ENCODE measurements around the gene HLX.

Gene HLX, protein sequence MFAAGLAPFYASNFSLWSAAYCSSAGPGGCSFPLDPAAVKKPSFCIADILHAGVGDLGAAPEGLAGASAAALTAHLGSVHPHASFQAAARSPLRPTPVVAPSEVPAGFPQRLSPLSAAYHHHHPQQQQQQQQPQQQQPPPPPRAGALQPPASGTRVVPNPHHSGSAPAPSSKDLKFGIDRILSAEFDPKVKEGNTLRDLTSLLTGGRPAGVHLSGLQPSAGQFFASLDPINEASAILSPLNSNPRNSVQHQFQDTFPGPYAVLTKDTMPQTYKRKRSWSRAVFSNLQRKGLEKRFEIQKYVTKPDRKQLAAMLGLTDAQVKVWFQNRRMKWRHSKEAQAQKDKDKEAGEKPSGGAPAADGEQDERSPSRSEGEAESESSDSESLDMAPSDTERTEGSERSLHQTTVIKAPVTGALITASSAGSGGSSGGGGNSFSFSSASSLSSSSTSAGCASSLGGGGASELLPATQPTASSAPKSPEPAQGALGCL

DNA sequence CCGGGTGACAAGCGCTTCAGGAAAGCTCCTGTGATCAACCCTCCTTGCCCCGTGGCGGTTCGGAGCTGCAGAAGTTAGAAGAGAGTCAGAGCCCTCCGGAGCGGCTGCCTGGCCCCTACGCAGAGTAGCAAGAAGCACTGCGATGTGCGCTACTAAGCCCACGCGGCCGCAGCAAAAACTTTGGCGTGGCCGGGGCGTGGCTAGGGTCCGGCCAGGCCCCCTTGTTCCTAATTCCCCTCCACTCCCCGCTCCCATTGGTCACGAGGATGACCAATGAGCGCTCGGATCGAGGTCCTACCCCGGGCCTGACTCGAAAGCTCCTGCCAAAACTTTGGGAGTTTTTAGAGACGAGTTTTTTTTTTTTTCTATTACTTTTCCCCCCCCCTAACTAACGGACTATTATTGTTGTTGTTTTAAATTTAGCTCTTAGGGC lies at the start of gene HLX:
TSS of gene HLX (plus strand) at position 368 of the 433 bp plus-strand sequence. CDS start 415 bp downstream, outside the sequence.
- DNase-seq = no peak

DNA sequence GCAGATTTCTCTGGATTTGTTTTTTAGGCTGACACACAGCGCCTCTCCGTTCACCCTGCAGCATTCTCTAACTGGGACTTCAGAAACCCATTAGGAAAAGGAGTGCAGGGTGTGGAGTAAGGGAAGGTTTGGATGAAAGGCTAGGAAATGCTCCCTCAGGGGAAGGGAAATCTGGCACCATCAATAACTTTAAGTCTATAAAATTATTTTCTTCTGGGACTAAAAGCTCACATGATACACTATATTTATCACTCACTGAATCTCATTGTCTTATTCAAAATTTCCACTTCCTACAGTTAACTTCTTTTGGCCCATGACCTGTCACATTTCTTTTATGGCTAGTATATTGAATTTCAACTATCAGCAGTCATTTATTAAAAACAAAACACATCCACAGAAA lies 45.8 kb upstream of the HLX start:
- no peak for DNase-seq

DNA sequence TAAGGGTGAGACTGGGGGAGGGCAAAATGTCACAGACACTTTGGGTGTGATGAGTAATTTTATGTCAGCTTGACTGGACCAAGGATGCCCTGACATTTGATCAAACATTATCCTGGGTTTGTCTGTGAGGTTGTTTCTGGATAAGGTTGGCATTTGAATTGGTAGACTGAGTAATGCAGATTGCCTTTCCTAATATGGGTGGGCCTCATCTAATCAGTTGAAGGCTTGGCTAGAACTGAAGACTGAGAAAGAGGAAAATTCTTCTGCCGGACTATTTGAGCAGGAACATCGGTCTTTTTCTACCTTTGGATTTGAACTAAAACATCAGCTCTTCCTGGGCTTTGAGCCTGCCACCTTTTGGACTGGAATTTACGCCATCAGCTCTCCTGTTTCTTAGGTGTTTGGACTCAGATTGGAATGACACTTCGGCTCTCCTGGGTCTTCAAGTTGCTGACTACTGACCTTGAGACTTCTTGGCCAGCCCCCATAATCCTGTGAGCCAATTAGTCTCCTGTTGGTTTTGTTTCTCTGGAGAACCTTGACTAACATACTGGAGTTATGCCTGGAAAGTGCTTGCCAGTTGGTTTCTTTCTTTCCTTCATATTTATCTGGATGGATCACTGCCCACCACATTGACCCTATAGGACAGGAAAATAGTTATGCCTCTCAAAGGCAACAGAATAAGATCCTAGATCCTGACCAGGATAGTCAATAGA lies 44.9 kb upstream of the HLX start:
- no peak for DNase-seq

DNA sequence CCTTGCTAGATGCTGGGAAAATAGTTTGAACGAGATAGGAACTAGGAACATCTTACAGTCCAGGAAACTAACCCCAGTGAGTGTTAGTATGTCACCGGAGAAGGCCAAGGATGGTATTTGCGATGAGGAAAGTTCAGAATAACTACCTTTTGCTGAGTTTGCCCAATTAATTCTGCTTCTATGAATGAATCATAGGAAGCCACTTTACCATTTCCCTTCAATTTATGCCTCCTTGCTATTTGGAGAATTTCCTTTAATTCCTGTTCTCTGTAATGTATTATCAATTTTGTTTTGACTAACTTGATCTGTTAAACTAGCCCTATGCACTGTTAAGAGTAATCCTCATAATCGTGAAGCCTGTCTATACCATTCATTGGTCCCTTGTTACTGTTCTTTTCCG lies 40.7 kb upstream of the HLX start:
- no peak for DNase-seq

DNA sequence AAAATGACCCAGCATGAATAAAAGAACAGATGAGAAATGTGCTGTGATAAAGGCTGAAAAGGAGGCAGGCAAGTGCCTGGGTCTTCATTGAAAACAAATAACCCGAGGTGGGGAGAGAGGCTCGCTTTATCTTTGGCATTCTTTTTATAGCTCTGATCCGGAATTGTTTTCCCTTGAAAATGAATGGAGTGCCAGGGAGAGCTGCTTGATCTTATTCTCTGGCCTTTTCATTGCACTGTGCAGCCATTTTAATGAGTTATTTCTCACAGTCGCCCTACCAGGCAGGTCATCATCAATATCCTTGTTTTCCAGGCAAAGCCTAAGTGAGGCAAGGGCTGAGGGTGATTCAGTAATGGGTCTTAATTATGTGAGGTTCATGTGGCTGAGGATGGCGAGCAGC lies 39.8 kb upstream of the HLX start:
- DNase-seq = no peak

DNA sequence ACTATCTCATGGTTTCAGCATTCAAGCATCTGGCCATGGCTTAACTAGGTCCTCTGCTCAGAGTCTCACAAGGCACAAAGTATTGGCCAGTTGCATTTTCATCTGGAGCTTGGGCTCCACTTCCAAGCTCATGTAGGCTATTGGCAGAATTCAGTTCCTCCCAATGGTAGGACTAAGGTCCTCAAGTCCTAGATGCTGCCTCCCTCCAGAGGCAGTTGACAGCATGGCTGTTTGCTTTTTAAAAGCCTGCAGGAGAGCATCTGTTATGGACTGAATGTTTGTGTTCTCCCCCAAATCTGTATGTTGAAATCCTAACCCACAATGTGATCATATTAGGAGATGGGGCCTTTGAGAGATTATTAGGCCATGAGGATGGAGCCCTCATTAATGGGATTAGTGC lies 38.0 kb upstream of the HLX start:
- DNase-seq = no peak

DNA sequence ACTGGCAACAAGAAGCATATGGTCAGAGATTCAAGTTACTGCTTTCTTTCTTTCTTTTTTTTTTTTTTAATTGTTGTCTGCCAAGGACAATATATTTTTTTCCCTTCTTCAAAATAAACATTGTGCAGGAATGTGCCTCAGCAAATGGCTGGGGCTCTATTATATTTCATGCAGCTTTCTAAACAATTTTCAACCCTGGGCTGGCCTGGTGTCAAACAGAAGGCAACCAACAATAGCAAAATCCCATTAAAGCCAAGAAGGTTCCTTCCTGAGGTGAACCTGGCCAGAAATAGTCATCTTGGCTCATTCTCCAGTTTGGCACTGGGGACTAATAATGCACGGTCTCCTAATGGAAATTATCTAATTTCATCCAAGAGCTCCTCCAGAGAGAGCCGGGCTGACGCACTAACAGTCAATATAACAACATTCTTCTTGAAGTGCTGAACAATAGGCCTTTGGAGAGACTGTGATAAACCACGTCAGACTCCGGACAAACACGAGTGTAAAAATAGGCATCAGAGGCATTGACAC lies 35.7 kb upstream of the HLX start:
- no peak for DNase-seq

DNA sequence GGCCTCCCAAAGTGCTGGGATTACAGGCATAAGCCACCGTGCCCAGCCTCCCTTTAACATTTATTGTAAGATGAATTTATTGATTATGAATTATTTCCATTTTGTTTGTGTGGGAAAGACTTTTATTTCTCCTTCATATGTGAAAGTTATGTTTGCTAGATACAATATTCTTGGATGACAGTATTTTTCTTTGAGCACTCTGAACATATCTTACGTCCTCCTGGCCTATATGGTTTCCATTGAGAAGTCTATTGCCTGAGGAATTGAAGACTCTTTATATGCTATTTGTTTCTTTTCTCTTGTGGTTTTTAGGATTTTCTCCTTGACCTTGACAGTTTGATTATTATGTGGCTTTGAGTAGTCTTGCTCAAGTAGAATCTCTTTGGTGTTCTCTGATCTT lies 26.8 kb upstream of the HLX start:
- DNase-seq = no peak

DNA sequence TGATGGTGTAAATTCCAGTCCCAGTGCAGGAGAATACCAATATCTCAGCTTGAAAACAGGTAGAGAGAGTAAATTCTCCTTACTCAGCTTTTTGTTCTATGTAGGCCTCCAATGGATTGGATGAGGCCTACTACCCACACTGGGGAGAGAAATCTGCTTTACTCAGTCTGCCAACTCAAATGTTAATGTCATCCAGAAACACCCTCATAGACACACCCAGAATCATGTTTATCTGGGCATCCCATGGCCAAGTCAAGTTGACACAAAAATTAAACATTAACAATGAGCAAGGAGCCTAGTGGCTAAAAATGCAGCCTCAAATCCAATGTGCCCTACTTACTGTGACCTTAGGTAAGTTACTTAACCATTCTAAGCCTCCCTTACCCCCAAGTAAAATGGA lies 6.9 kb upstream of the HLX start:
- DNase-seq = no peak

DNA sequence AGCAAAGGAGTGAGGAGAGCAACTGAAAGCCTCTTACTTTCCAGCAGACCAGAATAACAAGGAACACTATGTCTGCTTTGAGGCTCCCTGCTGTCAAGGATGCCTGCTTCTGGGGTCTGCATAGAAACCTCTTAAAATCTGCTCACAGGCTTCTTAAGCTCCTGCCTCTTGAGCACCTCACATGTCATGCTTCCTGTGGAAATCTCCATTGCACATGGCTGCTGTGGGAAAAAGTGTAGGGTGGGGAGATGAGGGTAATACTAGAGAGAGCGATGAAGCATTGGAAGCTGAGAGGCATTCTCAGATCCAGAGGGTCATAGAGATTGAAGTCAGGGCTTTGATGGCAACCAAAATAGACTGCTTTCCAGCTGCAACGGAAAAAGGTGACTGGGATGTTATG lies 6.2 kb upstream of the HLX start:
- no peak for DNase-seq

DNA sequence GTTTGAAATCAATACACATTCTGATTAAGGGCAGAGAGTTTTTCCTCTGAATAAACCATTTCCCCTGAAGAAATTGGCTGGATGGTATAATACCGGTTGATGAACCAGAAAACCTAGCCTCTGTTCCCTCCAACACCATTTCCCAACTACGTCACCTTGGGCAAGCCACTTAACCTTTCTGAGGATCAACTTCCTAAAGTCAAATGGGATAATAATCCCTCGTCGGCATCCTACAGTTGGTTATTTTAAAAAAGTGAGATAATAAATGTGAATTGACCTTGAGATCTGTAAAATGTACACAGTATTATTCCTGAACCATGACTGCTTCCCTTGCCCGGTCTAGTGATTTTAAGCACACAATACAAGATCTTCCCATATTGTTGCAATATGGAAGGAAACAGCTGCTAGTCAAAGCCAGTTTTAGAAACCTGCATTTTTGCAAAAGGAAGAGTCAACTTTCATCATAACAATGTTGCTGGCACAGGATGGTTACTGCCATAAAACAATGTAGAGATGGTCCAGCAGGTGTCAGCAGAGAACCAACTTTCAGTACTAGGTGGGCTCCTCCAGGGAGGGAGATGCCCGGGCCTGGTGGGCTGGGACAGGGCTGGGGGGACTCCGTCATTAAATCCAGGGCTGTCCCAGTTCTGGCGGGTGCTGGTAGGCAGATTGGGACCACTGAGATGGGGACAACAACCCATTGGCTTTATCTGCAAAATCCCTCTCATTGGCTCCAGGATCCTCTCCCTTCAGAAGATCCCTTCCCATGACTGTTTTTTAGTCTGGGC lies 5.2 kb upstream of the HLX start:
- no peak for DNase-seq

DNA sequence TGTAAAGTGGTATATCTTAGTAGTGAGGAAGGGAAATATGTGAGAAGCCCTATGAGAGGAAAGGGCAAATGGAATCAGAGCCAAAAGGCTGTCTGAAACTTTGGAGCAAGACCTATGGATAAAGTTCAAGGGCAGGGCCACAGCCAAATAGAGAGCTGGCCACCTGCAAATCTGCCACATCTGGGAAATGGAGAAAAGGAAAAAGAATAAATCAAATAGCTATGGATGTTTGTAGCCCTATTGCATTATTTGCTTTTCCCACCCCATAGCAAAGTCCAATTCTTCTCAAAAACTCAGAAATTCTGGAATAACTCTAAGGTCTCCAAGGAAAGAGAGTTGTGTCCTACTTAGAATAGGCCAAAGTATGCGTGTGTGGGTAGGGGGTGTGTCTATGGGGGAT lies 4.0 kb upstream of the HLX start:
- DNase-seq = no peak

DNA sequence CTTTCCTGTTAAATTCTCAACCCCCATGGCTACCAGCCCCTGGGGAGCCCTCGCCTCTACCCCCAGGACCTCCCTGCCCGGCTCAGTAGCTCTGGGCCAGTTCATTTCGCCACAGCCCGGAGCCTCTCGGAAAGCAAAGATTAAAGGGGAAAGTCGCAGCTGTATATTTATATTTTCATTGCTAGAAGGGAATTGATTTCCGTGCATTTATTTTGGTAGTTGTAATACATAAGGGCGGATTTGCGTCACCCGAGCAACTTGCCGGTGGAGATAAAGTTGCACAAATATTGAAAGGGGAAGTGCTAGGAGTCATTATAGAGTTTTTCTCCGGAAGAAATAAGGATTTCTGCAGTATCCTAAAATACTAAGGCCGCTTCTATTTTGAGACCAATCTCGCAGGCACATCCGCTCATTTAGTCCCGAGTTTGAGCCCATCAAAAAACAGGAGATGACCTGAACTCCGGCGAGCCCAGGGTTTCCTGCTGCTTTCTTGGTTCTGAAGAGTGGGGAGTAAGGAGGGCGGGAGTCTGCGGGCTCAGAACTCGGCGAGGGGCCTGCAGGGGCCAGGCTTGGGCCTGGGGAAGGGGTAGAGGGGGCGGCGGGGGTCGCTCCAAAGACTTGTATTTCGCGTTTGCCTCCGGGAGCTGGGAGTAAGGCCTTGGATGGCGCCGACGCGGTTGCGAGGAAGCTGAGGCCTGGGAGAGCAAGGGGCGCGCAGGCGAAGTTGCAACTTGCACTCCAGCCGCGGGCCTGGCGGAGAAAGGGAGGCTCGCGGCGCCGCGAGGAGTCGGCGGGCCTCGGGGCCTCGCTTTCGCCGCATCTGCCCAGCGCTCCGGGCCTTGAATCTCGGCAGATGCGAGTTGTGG lies 2.5 kb upstream of the HLX start:
- no peak for DNase-seq

DNA sequence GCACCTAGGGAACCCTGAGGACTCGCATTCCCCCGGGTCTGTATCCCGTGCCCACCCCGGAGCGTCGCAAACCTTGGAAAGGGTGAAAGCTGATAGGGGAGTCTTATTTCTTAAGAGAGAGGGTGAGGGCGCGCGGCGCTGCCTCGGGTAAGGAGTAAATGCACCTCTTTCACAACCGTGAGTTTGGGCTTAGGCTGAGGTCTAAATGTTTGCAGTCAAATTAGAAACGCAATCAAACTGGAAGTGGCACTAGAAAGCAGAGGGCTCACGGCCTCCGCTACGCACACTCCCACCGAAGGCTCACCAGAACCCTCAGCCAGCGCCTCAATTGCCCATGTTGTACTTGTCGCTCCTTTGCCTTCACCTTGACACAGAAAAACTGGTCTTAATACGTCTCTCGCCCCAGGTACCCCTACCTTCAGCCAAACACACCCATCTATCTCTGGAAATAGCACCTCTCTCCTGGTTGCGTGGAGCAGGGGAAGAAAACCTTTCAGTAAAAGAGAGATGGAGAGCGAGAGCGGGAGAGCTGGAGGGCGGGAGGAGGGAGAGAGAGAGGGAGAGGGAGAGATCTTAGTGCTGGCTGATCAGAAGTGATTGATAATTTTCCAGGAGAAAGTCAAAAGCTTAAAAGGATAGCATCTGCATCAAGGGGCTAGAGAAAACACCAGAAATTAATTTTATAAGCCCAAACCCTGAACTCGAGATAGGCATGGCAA lies 1.7 kb upstream of the HLX start:
- no peak for DNase-seq

DNA sequence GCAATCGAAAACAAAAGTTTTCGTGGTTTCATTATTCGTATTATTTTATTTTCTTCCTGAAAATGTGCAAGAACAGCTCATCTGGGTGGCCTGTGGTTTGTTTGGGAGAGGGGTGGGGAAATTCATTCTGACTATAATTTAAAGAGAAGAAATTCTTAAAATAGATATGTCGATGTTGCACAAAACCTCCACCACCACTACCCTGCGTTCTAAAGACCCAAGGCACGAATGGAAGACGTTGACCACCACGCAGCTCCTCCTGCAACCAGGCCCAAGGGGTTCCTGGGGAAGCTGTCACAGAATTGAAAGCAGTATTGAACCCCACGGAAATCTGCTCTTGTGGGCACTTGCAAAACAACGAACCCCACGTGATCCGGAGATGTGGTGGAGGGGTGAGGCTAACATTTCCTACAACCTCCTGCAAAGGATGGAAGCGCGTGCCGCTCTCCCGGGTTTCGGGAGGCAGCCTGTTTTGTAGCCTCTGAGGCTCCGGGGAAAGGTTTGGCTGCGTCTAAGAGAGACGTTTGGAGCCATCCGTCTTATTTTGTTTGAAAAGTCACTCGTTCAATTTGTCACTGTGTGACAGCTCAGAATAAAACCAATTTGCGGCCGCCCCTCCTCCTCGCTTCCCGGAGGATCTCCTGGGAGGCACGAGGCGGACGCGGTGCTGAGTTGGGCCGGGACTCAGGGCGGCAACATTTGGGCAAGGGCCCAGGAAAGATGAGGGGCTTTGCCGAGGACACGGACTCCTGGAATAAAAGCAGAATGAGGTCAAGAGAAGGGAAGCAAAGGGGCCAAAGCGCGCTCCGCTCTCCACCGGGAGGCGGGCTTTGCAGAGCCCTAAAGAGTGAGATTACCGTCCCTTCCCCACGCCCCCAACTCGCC lies 810 bp upstream of the HLX start:
- no peak for DNase-seq

DNA sequence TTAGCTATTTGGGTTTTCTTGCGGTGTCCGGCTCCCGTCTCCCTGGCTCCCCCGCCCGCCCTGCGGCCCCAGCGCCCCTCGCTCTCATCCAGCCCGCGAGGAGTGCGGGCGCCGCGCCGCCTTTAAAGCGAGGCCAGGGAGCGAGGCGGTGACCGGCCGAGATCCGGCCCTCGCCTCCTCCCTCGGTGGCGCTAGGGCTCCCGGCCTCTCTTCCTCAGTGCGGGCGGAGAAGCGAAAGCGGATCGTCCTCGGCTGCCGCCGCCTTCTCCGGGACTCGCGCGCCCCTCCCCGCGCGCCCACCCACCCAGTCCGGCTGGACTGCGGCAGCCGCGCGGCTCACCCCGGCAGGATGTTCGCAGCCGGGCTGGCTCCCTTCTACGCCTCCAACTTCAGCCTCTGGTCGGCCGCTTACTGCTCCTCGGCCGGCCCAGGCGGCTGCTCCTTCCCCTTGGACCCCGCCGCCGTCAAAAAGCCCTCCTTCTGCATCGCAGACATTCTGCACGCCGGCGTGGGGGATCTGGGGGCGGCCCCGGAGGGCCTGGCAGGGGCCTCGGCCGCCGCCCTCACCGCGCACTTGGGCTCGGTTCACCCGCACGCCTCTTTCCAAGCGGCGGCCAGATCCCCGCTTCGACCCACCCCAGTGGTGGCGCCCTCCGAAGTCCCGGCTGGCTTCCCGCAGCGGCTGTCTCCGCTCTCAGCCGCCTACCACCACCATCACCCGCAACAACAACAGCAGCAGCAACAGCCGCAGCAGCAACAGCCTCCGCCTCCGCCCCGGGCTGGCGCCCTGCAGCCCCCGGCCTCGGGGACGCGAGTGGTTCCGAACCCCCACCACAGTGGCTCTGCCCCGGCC lies 492 bp downstream of the HLX start:
- no peak for DNase-seq

DNA sequence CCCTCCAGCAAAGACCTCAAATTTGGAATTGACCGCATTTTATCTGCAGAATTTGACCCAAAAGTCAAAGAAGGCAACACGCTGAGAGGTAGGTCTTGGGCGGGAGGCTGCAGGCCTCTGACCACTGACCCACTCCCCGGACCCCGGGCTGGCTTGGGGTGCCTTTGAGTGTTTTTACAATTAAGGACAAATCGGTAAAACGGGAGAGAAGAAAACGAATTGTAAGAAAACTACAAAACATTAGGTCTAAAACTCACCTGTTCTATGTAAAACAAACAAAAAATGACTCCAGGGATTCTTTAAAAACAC lies 1.1 kb downstream of the HLX start:
- no peak for DNase-seq

DNA sequence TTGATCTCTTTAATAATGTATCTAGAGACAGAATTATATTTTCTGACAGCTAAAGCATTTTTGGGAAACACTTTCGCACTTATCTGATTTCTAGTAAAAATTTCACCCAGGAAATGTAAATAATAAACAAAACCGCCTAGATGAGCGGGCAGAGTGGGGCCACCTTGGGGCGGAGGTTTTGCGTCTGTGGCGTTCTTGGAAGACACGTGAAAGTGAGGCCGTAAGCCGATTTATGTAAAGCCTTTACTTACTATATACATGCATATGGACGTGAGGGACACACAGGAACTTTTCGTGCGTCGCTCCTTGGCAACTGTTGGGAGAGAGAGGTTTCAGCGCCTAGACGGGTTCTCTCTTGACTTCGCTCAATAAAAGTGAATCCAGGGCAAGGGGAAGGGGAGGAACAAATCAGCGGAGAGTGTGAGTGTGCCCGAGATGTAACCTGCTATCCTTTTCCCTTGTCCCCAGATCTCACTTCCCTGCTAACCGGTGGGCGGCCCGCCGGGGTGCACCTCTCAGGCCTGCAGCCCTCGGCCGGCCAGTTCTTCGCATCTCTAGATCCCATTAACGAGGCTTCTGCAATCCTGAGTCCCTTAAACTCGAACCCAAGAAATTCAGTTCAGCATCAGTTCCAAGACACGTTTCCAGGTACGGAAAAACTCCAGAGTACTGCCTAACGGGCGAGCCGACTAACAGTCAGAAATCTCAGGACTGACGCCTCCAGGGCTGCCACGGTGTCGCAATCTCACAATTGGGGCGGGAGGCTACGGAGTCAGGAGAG lies 1.7 kb downstream of the HLX start:
- DNase-seq = no peak

Measured in activated CD4-positive, CD25-positive, alpha-beta regulatory T cell (primary cell).